NCI-H146 treated with DMSO at 0.1 percent for 48 hours (cell line): ENCODE measurements around the gene CYS1.
"Not testable (repeated sequence)": the region's sequence is repeated elsewhere in the genome, so short reads cannot be mapped to it uniquely, and the experiment has no call there.

Experiments
- DNase-seq: peaks from one replicate; lab custom pipeline; 2025; ENCODE audit not compliant: unreplicated experiment; lab: John Stamatoyannopoulos, UW

CYS1 gene

GRCh38 chr2:10094271-10094814, 14.1 kb upstream of the CYS1 start:
- DNase-seq = no peak

- DNase-seq = not testable (repeated sequence)
Measured at GRCh38 chr2:10091889-10092244, 11.7 kb upstream of the CYS1 start.

- DNase-seq = no peak
Measured at GRCh38 chr2:10091182-10091888, 11.1 kb upstream of the CYS1 start.

DNA sequence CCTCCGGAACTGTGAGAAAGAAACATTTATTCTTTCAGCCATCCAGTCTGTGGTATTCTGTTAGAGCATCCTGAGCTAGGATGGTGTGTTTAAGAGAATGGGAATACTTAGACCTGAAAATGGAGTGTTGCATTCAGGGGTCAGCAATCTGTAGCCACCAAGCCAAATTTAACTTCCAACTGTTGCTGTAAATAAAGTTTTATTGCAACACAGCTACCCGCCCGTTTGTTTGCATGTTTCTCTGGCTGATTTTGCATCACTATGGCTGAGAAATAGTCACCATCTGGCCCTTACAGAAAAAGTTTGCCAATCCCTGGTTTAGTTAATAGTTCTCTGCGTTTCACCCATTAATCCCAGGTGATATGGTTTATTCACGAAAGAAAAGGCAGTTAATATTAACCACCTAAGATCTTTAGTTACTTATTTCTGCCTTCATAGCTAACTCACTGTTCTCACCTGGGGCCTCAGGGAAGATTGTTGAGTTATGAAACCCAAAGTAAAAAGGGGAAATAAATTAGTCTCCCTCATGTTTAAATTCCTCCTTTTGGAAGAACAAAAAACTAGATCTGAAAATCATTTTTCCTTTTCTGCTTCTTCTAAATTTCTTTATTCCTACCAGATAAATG, 9.5 kb upstream of the CYS1 start:
- no peak for DNase-seq

- DNase-seq = no peak
Measured at GRCh38 chr2:10087360-10087759, 7.1 kb upstream of the CYS1 start.

DNA sequence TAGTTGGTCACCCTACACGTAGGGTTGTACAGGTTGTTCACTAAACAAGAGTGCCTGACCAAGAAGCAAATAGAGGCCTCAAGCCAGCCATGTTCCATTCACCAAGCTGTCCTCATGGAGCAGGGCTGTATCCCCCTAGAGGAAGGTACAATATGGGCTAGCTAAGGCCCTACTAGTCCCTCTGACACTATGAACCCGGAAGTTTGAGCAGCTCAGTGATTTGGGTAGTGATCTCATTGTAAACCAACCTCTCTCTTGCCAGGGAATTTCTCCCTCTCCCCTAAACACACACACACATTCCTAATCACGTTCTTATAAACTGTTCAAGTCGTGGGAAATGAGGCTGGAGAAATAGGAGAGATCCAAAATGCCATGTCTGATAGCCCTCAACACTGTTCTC, 6.7 kb upstream of the CYS1 start:
- DNase-seq = no peak

DNA sequence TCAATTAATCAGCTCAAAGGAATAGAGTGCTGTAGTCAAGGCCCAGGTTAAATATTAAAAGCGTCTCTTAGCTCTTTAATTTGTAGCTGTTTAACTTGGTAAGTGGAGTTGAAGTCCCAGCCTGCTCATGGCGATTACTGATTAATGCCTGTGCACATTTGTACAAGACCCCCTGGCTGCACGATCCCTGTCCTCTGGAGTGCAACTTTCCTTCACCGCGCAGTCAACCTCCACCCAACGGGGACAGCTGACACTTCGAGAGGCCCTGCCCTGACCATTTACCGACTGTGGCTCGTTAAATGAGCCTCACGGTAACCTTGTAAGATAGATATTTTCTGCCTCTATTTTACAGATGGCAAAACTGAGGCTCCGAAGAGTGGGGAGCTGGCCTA, 5.5 kb upstream of the CYS1 start:
- no peak for DNase-seq

GRCh38 chr2:10085043-10085667, 4.9 kb upstream of the CYS1 start:
- DNase-seq = no peak

DNA sequence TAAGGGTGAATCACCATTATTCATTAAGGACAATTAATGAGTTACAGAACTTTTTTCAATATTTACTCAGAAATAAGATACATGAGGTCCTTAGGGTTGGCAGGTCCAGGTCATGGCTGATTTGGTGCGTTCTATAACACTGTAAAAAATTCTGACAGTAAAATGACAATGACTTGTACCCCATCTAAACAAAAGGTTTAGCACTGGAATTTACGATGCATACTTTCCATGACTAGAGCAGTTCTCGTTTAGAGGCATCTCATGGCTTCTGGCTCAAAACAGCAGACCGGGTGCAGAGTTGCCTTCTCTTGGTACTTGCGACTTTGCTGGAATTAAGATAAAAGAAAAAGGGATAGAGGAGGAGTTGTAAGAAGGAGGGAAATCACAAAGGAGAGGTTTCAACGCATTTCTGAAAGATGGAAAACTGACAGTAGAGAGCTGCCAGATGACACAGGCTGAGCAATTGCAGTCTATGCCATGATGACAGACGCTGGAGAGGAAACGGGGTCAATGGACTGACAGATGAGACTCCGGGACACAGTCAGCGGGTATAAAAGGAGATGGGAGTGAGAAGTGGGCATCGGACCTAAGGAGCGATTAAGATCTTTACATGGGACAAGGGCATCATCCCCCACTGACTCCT, 4.1 kb upstream of the CYS1 start:
- DNase-seq = peak; percentile 72

DNA sequence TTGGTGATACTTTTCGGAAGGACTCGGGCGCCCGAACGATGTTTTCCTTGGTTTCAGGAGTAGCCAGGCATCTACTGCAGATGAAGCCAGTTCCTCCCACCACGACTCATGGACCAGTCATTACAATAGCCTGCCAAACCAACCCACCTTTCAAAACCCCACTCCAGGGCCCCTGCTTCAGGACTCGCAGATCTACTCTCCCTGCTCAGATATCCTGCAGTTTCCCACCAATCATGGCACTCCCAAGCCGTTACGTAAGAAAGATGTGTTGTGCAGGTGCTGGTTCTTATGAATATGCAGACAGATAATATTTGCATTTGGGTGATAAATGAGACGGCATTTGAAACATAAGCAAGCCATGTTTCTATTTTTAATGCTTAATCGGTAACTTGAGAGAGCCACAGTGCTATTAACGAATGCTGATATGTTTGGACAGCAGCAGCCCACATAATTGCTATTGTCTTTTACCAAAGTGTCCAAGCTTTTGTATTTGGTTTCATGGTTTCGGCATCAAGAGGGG, 3.5 kb upstream of the CYS1 start:
- peak; percentile 72 for DNase-seq

DNA sequence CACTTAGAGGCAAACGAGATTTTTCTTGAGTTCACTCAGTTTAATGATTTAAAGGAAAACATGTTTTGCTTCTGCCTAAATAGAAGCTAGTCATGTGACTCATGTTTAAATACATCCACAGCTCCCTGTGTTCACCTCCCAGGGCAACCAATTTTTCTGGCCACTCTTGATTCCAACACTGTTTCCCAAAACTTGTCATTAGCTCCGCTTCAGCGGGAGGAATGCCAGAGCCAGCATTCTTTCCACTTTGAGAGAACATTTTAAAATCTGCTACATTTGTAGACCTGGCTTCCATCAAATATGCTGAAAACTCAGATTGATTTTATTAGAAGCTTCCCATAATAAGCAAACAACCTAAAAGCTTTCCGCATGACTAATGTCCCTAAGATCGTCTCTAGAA, 2.8 kb upstream of the CYS1 start:
- no peak for DNase-seq

- DNase-seq = no peak
Measured at GRCh38 chr2:10080536-10081304, 509 bp upstream of the CYS1 start.

GRCh38 chr2:10079266-10079869, 843 bp downstream of the CYS1 start:
- DNase-seq = no peak

DNA sequence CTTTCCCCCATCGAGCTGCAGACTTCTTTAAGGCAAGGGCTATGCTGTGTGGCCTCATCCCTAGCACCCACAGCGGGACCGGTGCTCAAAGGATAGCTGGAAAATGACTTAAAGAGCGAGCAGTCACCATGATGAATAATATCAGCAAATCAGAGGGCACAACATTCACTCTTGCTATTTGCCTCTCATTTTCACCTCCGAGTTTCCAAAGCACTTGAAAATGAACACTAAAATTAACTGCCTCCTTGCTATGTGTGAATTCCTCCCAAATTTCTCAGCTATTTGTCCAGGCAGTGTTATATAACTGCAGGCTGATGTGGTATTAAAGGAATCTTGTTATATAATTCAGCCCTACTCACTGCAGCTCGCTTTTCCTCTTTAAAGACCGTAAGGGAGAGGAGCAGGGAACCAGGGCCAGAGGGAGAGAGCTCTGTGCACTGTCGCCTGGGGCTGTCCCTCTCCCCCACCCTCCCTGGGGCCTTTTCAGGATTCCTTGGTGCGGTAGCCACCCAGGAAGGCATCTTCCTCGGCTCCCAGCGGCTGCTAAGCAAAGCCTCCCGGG, 1.4 kb downstream of the CYS1 start:
- no peak for DNase-seq

GRCh38 chr2:10078001-10078400, 2.2 kb downstream of the CYS1 start:
- no peak for DNase-seq

GRCh38 chr2:10076988-10077527, 3.2 kb downstream of the CYS1 start:
- DNase-seq = no peak

DNA sequence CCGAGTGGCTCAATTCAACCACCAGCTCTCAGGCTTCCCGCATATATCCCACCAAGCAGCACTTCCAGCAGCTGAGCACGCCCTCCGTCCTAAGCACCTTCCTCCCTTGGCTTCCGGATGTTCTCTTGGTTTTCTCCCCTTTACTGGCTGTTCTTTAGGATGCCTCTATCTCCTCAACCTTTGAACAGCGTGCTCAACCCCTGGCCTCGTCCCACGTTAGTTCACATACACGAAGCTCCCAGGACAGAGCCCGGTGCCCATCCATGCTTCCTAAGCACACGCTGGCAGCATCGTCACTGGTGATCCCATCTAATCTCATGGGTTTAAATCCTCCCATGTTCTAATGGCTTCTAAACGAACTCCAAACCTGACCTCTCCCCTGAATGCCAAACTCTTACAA, 3.7 kb downstream of the CYS1 start:
- DNase-seq = no peak

DNA sequence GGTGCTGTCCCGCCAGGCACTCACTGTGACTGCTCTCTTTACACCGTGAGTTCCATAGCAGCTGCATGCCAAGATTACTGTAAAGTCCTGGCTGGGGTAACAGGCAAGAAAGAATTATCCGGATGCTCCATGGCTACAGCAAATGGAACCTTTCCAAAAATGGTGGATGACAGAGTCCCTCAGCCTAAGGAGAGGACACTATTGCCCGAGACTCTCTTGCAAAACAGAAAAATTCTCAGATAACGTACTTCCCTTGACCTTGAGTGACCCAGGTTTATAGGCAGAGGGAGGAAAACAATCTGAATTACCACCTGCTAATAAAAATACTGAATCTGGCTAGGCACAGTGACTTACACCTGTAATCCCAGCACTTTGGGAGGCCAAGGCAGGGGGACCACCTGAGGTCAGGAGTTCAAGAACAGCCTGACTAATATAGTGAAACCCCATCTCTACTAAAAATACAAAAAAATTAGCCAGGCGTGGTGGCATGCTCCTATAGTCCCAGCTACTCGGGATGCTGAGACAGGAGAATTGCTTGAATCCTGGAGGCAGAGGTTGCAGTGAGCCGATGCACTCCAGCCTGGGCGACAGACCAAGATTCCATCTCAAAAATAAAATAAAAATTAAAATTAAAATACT, 4.5 kb downstream of the CYS1 start:
- no peak for DNase-seq

- DNase-seq = no peak
Measured at GRCh38 chr2:10075101-10075500, 5.1 kb downstream of the CYS1 start.
